ENCODE measurements around the gene FITM2. TPM values are rescaled to one million over a fixed set of nuclear protein-coding genes. Genes with fewer than 3 reads are reported as not detected.
"Not testable (repeated sequence)": the region's sequence is repeated elsewhere in the genome, so short reads cannot be mapped to it uniquely, and the experiment has no call there.

The FITM2 gene
- polyA plus RNA-seq, 2 of the 4 experiments (the other 2 are of a cell fraction): 13.1 to 15.4 TPM

DNA sequence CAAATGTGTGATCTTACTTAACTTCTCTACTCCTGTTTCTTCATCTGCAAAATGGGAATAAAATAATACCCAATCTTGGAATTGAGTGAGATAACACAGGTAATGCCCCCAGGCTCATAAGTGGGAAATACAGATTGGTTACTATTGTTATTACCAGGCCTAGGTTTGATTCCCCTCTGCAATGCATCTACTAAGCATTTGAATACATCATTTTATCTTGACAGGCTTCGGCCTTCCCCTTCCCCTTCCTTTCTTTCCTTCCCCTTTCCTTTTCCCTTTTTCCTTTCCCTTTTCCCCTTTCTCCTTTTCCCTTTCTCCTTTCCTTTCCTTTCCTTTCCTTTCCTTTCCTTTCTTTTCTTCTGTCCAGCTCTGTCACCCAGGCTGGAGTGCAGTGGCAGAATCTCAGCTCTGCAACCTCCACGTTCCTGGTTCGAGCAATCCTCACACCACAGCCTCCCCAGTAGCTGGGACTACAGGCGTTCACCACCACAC lies 37.2 kb upstream of the FITM2 start:
- DNase-seq (ENCODE audit: low read depth in 1 of 2, low spot score in 1 of 2) (no peak), FAIRE-seq (no peak), ATAC-seq (no peak)
- ChIA-PET POLR2A (no interaction called here), CTCF (interaction anchor here (2.0 to 2.8 kb wide), 2 partner anchors 37 to 130 kb away, joined by 6 to 14 read pairs; partner anchors contain the start of gene FITM2)
- H3K4me3 ChIP-seq: no peak overlapping the region
- TF ChIP-seq POLR2AphosphoS2 (conservative IDR thresholded peaks at IDR 0.05; ENCODE audit: low read length) (no peak), HDAC2 (IDR thresholded peaks at IDR 0.05) (no peak), ZSCAN20 (CRISPR knock-in tag; IDR thresholded peaks at IDR 0.05) (no peak), NR3C1 (IDR thresholded peaks at IDR 0.05) (no peak), NPAS2 (CRISPR knock-in tag; IDR thresholded peaks at IDR 0.05; ENCODE audit: borderline replicate concordance) (no peak)
- TF ChIP-seq, protein P1, sequence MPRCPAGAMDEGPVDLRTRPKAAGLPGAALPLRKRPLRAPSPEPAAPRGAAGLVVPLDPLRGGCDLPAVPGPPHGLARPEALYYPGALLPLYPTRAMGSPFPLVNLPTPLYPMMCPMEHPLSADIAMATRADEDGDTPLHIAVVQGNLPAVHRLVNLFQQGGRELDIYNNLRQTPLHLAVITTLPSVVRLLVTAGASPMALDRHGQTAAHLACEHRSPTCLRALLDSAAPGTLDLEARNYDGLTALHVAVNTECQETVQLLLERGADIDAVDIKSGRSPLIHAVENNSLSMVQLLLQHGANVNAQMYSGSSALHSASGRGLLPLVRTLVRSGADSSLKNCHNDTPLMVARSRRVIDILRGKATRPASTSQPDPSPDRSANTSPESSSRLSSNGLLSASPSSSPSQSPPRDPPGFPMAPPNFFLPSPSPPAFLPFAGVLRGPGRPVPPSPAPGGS (IDR thresholded peaks at IDR 0.05): no peak
- TF ChIP-seq, protein P2, sequence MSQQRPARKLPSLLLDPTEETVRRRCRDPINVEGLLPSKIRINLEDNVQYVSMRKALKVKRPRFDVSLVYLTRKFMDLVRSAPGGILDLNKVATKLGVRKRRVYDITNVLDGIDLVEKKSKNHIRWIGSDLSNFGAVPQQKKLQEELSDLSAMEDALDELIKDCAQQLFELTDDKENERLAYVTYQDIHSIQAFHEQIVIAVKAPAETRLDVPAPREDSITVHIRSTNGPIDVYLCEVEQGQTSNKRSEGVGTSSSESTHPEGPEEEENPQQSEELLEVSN (IDR thresholded peaks at IDR 0.05; ENCODE audit: borderline replicate concordance, low read depth): no peak
- no peak overlapping the region for H3K4me2 ChIP-seq
- no peaks in the 10 kb centered on the region for H3K9me3 ChIP-seq
- H3K4me1 ChIP-seq: no peaks in the 10 kb centered on the region
- H3K27ac ChIP-seq: no peak overlapping the region
- WGBS (ENCODE audit: missing lambda C conversion rate): 89% methylated on average over 4 of the region's 4 CpGs

DNA sequence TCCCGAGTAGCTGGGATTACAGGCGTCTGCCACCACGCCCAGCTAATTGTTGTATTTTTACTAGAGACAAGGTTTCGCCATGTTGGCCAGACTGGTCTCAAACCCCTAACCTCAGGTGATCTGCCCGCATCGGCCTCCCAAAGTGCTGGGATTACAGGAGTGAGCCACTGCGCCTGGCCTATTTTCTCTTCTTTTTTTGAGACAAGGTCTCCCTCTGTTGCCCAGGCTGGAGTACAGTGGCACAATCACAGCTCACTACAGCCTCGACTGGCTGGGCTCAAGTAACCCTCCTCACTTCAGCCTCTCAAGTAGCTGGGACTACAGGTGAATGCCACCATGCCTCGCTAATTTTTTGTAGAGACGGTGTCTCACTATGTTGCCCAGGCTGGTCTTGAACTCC lies 34.9 kb upstream of the FITM2 start:
- 86% methylated on average over 10 of the region's 10 CpGs for WGBS (ENCODE audit: missing lambda C conversion rate)
- H3K27ac ChIP-seq; H3K9me3 ChIP-seq; FAIRE-seq; H3K4me3 ChIP-seq; ATAC-seq; H3K4me2 ChIP-seq; H3K4me1 ChIP-seq; DNase-seq (ENCODE audit: low read depth in 1 of 2, low spot score in 1 of 2); POLR2A ChIA-PET: not testable (repeated sequence)
- CTCF ChIA-PET: interaction anchor here (0.7 to 2.8 kb wide), 6 partner anchors 14 to 133 kb away, joined by 3 to 14 read pairs (median 4); partner anchors contain the start of gene FITM2

DNA sequence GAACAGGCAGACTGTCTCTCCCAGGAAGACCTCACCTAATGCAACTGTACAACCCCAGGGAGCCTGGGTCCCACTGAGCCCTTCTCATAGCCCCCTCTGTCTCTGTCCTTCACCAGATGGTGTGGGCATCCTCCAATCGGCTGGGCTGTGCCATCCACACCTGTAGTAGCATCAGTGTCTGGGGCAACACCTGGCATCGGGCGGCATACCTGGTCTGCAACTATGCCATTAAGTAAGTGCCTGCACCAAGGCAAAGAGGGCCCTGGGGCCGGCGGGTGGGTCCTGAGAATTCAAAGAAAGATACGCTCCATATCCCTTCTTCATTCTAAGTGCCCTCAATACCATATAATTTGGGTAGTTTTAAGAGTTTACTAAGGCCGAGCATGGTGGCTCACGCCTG lies 34.1 kb upstream of the FITM2 start:
- 83% methylated on average over 5 of the region's 8 CpGs for WGBS (ENCODE audit: missing lambda C conversion rate)
- Histone ChIP-seq H3K9me3 (no peaks in the 10 kb centered on the region), H3K4me3 (no peak overlapping the region), H3K4me1 (no peaks in the 10 kb centered on the region), H3K4me2 (no peak overlapping the region), H3K27ac (no peak overlapping the region)
- DNase-seq (ENCODE audit: low read depth in 1 of 2, low spot score in 1 of 2): no peak
- ChIA-PET CTCF (interaction anchor here (0.6 to 2.8 kb wide), 6 partner anchors 13 to 132 kb away, joined by 3 to 14 read pairs (median 3); no protein-coding TSS in a partner anchor), POLR2A (no interaction called here)
- FAIRE-seq: no peak
- no peak for ATAC-seq
- no peak for TF ChIP-seq CEBPB (IDR thresholded peaks at IDR 0.05)

DNA sequence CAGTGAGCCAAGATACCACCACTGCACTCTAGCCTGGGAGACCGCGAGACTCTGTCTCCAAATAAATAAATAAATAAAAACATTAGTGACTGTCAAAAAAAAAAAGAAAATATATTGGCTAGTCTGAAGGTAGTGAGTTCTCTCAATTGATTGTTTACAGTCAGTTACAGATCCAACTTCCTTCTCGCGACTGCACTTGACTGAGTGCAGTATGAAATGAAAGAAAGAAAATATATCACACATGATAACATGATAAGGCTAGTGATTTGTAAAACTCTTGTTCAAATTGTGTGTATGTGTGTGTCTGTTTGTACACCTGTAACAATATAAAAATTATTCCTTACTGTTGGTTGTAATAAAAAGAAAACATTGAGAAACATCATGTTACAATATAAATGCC lies 33.7 kb upstream of the FITM2 start:
- ATAC-seq: no peak
- Histone ChIP-seq H3K4me2 (no peak overlapping the region), H3K27ac (no peak overlapping the region), H3K4me1 (no peaks in the 10 kb centered on the region), H3K9me3 (no peaks in the 10 kb centered on the region), H3K4me3 (no peak overlapping the region)
- FAIRE-seq: no peak
- CTCF ChIA-PET: interaction anchor here (0.6 to 1.0 kb wide), 3 partner anchors 36 to 128 kb away, joined by 3 read pairs; no protein-coding TSS in a partner anchor
- 90% methylated on average over 4 of the region's 4 CpGs for WGBS (ENCODE audit: missing lambda C conversion rate)
- POLR2A ChIA-PET: no interaction called here
- no peak for DNase-seq (ENCODE audit: low read depth in 1 of 2, low spot score in 1 of 2)
- TF ChIP-seq MAX (IDR thresholded peaks at IDR 0.05) (no peak), FOSL2 (IDR thresholded peaks at IDR 0.05) (no peak), FOSL2 (CRISPR knock-in tag; IDR thresholded peaks at IDR 0.05) (no peak), HDAC2 (IDR thresholded peaks at IDR 0.05) (no peak), NFE2L2 (conservative IDR thresholded peaks at IDR 0.05; ENCODE audit: low read length) (no peak), HOXB13 (CRISPR knock-in tag; IDR thresholded peaks at IDR 0.05; ENCODE audit: low read depth) (no peak), RAD21 (conservative IDR thresholded peaks at IDR 0.05 in 1 of 2, IDR thresholded peaks at IDR 0.05 in 1 of 2) (no peak), GATA3 (IDR thresholded peaks at IDR 0.05; ENCODE audit: borderline replicate concordance) (no peak), ESRRA (IDR thresholded peaks at IDR 0.05; ENCODE audit: borderline replicate concordance, low read length) (no peak), RFX5 (IDR thresholded peaks at IDR 0.05) (no peak), POLR2AphosphoS2 (conservative IDR thresholded peaks at IDR 0.05; ENCODE audit: low read length) (no peak), FOXS1 (CRISPR knock-in tag; IDR thresholded peaks at IDR 0.05) (no peak), HMGXB4 (CRISPR knock-in tag; IDR thresholded peaks at IDR 0.05; ENCODE audit: borderline replicate concordance) (no peak), CHD2 (IDR thresholded peaks at IDR 0.05; ENCODE audit: low read length, partially characterized antibody) (no peak), PHF8 (IDR thresholded peaks at IDR 0.05; ENCODE audit: borderline replicate concordance, low read depth) (no peak), CBX2 (IDR thresholded peaks at IDR 0.05; ENCODE audit: borderline replicate concordance, low read depth) (no peak), SREBF2 (IDR thresholded peaks at IDR 0.05) (no peak), TP53 (CRISPR knock-in tag; IDR thresholded peaks at IDR 0.05) (no peak), RARB (CRISPR knock-in tag; IDR thresholded peaks at IDR 0.05) (no peak), USF2 (IDR thresholded peaks at IDR 0.05) (no peak), SMC3 (IDR thresholded peaks at IDR 0.05) (no peak)

All from A549 (cell line).